Measurements from ENCODE around the gene PPIP5K1.

The PPIP5K1 gene

DNA sequence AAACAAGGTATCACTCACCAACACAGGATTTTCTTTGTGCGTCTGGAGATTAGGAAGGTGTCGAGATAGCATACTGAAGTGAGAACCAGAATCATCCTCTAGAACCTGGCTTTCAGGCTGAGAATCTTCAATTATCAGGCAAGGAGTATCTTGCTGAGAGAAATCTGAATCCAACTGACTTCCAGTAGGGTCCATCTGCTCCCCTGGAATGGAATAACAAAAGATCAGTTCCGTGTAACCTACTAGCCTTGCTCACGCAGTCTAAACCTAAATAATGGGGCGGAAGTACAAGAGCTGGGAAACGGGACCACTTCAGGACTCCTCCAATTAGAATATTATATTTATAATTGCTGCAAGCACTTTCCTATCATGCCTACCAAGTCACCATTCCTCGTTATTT lies 97.7 kb downstream of the PPIP5K1 start:
- TF ChIP-seq POLR2AphosphoS5 (IDR thresholded peaks at IDR 0.05; ENCODE audit: low read depth, low read length) (no peak), FOXP2 (optimal IDR thresholded peaks at IDR 0.05; ENCODE audit: borderline replicate concordance, extremely low read depth, extremely low read length, insufficient read depth) (no peak), SIN3A (IDR thresholded peaks at IDR 0.05; ENCODE audit: borderline replicate concordance, insufficient read depth, low read length) (no peak), TAF1 (IDR thresholded peaks at IDR 0.05; ENCODE audit: borderline replicate concordance, insufficient read depth, low read length) (no peak)
- TF ChIP-seq, protein P1, sequence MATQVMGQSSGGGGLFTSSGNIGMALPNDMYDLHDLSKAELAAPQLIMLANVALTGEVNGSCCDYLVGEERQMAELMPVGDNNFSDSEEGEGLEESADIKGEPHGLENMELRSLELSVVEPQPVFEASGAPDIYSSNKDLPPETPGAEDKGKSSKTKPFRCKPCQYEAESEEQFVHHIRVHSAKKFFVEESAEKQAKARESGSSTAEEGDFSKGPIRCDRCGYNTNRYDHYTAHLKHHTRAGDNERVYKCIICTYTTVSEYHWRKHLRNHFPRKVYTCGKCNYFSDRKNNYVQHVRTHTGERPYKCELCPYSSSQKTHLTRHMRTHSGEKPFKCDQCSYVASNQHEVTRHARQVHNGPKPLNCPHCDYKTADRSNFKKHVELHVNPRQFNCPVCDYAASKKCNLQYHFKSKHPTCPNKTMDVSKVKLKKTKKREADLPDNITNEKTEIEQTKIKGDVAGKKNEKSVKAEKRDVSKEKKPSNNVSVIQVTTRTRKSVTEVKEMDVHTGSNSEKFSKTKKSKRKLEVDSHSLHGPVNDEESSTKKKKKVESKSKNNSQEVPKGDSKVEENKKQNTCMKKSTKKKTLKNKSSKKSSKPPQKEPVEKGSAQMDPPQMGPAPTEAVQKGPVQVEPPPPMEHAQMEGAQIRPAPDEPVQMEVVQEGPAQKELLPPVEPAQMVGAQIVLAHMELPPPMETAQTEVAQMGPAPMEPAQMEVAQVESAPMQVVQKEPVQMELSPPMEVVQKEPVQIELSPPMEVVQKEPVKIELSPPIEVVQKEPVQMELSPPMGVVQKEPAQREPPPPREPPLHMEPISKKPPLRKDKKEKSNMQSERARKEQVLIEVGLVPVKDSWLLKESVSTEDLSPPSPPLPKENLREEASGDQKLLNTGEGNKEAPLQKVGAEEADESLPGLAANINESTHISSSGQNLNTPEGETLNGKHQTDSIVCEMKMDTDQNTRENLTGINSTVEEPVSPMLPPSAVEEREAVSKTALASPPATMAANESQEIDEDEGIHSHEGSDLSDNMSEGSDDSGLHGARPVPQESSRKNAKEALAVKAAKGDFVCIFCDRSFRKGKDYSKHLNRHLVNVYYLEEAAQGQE (IDR thresholded peaks at IDR 0.05; ENCODE audit: insufficient read depth in 1 of 2, low read depth in 2 of 2, low read length in 2 of 2), result no peak

DNA sequence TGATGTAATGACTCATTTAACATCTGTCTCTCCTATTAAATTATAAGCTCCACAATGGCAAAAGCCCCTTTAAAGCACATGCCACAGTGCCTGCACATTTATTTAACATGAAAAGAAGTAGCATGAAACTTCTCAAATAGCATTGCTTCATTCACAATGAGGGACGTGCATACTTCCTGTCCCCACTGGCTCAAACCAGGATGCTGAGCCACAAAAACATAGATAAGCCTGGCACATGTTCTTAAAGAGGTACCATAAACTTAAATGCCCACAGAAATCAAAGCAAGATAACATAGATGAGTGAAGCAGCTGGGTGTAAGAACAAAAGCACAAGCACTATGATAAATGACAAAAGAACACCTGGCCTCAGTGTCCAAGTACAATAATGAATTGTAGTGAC lies 100.8 kb downstream of the PPIP5K1 start:
- TF ChIP-seq FOXP2 (optimal IDR thresholded peaks at IDR 0.05; ENCODE audit: borderline replicate concordance, extremely low read depth, extremely low read length, insufficient read depth) (no peak), SIN3A (IDR thresholded peaks at IDR 0.05; ENCODE audit: borderline replicate concordance, insufficient read depth, low read length) (no peak), TAF1 (IDR thresholded peaks at IDR 0.05; ENCODE audit: borderline replicate concordance, insufficient read depth, low read length) (no peak)
- TF ChIP-seq, protein P1 (IDR thresholded peaks at IDR 0.05; ENCODE audit: insufficient read depth in 1 of 2, low read depth in 2 of 2, low read length in 2 of 2), result no peak

DNA sequence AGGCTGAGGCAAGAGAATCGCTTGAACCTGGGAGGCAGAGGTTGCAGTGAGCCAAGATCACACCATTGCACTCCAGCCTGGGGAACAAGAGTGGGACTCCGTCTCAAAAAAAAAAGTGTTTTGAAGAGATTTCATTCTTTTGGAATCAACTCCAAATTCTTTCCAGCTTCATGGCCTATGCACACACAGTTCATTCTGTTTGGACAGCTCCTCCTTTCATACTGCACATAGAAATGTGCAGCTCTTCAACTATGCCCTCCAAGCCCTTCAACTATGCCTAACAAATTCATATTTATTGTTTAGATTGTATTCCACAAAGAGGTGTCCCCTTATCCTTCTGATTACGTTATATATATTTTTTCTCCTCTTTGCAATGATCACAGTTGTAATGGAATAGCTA lies 101.2 kb downstream of the PPIP5K1 start:
- no peak for TF ChIP-seq SIN3A (IDR thresholded peaks at IDR 0.05; ENCODE audit: borderline replicate concordance, insufficient read depth, low read length)
- TF ChIP-seq, protein P1 (IDR thresholded peaks at IDR 0.05; ENCODE audit: insufficient read depth in 1 of 2, low read depth in 2 of 2, low read length in 2 of 2), result 0 out of 4 replicates have a peak, but pooled peaks of 1 of the 2 experiments have one; percentile 62
- TF ChIP-seq POLR2AphosphoS5 (IDR thresholded peaks at IDR 0.05; ENCODE audit: low read depth, low read length), result no peak

DNA sequence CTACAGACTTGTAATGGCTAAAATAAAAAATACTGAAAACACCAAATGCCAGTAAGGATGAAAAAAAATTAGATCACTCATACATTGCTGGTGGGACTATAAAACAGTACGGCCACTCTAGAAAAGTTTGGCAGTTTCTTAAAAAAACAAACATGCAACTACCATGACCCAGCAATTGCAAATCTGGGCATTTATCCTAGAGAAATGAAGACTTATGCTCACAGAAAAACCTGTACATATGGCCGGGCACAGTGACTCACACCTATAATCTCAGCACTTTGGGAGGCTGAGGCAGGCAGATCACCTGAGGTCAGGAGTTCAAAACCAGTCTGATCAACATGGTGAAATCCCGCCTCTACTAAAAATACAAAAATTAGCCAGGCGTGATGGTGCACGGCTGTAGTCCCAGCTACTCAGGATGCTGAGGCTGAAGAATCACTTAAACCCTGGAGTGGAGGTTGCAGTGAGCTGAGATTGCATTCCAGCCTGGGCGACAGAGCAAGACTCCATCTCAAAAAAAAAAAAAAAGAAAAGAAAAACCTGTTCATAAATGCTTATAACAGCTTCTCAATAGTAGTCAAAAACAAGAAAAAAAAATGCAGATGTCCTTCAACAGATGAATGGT lies 102.6 kb downstream of the PPIP5K1 start:
- no peak for TF ChIP-seq SIN3A (IDR thresholded peaks at IDR 0.05; ENCODE audit: borderline replicate concordance, insufficient read depth, low read length)
- TF ChIP-seq TAF1 (IDR thresholded peaks at IDR 0.05; ENCODE audit: borderline replicate concordance, insufficient read depth, low read length), result no peak
- TF ChIP-seq FOXP2 (optimal IDR thresholded peaks at IDR 0.05; ENCODE audit: borderline replicate concordance, extremely low read depth, extremely low read length, insufficient read depth), result no peak
- TF ChIP-seq, protein P1 (IDR thresholded peaks at IDR 0.05; ENCODE audit: insufficient read depth in 1 of 2, low read depth in 2 of 2, low read length in 2 of 2), result no peak
- no peak for TF ChIP-seq POLR2AphosphoS5 (IDR thresholded peaks at IDR 0.05; ENCODE audit: low read depth, low read length)

DNA sequence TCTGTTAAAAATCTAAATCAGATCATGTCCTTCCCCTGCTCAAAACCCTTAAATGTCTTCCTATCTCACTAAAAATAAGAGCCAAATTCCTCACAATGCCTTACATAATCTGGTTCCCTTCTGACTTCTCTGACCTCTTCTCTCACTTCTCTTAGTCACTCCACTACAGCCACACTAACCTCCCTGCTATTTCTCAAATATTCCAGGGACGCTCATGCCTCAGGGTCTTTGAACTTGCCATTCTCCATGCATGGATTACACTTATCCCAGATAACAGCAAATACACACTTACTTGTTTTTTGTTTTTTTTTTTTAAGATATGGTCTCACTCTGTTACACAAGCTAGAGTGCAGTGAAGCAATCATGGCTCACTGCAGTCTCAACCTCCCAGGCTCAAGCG lies 105.6 kb downstream of the PPIP5K1 start:
- no peak for TF ChIP-seq SIN3A (IDR thresholded peaks at IDR 0.05; ENCODE audit: borderline replicate concordance, insufficient read depth, low read length)
- no peak for TF ChIP-seq FOXP2 (optimal IDR thresholded peaks at IDR 0.05; ENCODE audit: borderline replicate concordance, extremely low read depth, extremely low read length, insufficient read depth)
- no peak for TF ChIP-seq POLR2AphosphoS5 (IDR thresholded peaks at IDR 0.05; ENCODE audit: low read depth, low read length)
- TF ChIP-seq, protein P1 (IDR thresholded peaks at IDR 0.05; ENCODE audit: insufficient read depth in 1 of 2, low read depth in 2 of 2, low read length in 2 of 2), result no peak
- TF ChIP-seq TAF1 (IDR thresholded peaks at IDR 0.05; ENCODE audit: borderline replicate concordance, insufficient read depth, low read length), result no peak

Data from PFSK-1 (cell line).